ENCODE data around the gene LSM2.
"Not testable (repeated sequence)": the region's sequence is repeated elsewhere in the genome, so short reads cannot be mapped to it uniquely, and the experiment has no call there.

LSM2 gene

GRCh38 chr6:31827286-31828079 is 20.7 kb upstream of the LSM2 start, which contains the start of gene HSPA1B:
Gene HSPA1B (plus strand): TSS chr6:31827738. CDS start chr6:31827951, 213 bp downstream.
- peak; percentile 94 for FAIRE-seq

- no peak for FAIRE-seq
Measured at GRCh38 chr6:31826793-31827285, 20.1 kb upstream of the LSM2 start.

- no peak for FAIRE-seq
Measured at GRCh38 chr6:31825553-31825952, 18.8 kb upstream of the LSM2 start.

- FAIRE-seq = not testable (repeated sequence)
Measured at GRCh38 chr6:31823592-31824196, 16.9 kb upstream of the LSM2 start.

- FAIRE-seq = no peak
Measured at GRCh38 chr6:31822036-31822821, 15.5 kb upstream of the LSM2 start.

- FAIRE-seq = no peak
Measured at GRCh38 chr6:31821301-31822035, 14.7 kb upstream of the LSM2 start.

GRCh38 chr6:31820399-31820798 is 13.6 kb upstream of the LSM2 start:
- not testable (repeated sequence) for FAIRE-seq

- no peak for FAIRE-seq
Measured at GRCh38 chr6:31819871-31820299, 13.1 kb upstream of the LSM2 start.

GRCh38 chr6:31817929-31818511 is 11.3 kb upstream of the LSM2 start:
- not testable (repeated sequence) for FAIRE-seq

- FAIRE-seq = not testable (repeated sequence)
Measured at GRCh38 chr6:31817133-31817928, 10.6 kb upstream of the LSM2 start.

- peak; percentile 81 for FAIRE-seq
Measured at GRCh38 chr6:31815025-31815838, 8.5 kb upstream of the LSM2 start, which contains the start of the genes HSPA1A and HSPA1L. Gene HSPA1A (plus strand): TSS chr6:31815543. CDS start chr6:31815757, 214 bp downstream. Gene HSPA1L (minus strand): TSS chr6:31815283. CDS start chr6:31811972, 3,311 bp downstream.

- no peak for FAIRE-seq
Measured at GRCh38 chr6:31814677-31815024, 7.9 kb upstream of the LSM2 start.

- FAIRE-seq = no peak
Measured at GRCh38 chr6:31813465-31813849, 6.7 kb upstream of the LSM2 start.

GRCh38 chr6:31811645-31812044 is 4.9 kb upstream of the LSM2 start:
- no peak for FAIRE-seq

GRCh38 chr6:31808599-31808998 is 1.8 kb upstream of the LSM2 start:
- not testable (repeated sequence) for FAIRE-seq

- no peak for FAIRE-seq
Measured at GRCh38 chr6:31805939-31806469, 762 bp downstream of the LSM2 start.

GRCh38 chr6:31801031-31801927 is 5.5 kb downstream of the LSM2 start:
- FAIRE-seq = not testable (repeated sequence)

GRCh38 chr6:31799781-31800180 is 7.0 kb downstream of the LSM2 start:
- FAIRE-seq = no peak

- no peak for FAIRE-seq
Measured at GRCh38 chr6:31797588-31797987, 9.2 kb downstream of the LSM2 start.

Measured in endometrium (tissue), 2 donors.